Measurements from ENCODE around the gene IQCN.

The IQCN gene

DNA sequence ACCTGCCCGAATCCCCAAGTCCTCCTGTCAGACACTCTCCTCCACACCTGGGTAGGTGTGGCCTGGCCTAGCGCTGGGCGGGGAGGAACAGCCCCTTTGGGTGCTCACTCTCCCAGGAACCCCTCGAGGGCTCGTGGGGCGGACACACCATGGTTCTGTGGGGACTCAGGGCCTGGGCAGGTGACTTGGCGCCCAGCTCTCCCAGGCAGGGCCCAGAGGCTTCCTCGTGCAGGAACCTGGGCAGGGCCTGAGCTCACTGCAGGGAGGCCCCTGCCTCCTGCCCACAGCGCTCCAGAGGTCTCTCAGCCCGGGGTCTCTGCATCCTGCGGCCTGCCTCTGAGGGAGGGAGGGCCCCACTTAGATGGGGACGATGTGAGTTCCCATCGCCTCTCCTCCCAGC, 36.7 kb upstream of the IQCN start:
- Histone ChIP-seq H3K4ac (ENCODE audit: low read length) (peak overlapping the region; percentile 53), H3K36me3 (replicated peaks in 1 of 2; ENCODE audit: control insufficient read depth in 2 of 2, insufficient read depth in 2 of 2, low read length in 2 of 2) (peaks cover 66 to 98% of the 10 kb centered on the region in 2 donors)

DNA sequence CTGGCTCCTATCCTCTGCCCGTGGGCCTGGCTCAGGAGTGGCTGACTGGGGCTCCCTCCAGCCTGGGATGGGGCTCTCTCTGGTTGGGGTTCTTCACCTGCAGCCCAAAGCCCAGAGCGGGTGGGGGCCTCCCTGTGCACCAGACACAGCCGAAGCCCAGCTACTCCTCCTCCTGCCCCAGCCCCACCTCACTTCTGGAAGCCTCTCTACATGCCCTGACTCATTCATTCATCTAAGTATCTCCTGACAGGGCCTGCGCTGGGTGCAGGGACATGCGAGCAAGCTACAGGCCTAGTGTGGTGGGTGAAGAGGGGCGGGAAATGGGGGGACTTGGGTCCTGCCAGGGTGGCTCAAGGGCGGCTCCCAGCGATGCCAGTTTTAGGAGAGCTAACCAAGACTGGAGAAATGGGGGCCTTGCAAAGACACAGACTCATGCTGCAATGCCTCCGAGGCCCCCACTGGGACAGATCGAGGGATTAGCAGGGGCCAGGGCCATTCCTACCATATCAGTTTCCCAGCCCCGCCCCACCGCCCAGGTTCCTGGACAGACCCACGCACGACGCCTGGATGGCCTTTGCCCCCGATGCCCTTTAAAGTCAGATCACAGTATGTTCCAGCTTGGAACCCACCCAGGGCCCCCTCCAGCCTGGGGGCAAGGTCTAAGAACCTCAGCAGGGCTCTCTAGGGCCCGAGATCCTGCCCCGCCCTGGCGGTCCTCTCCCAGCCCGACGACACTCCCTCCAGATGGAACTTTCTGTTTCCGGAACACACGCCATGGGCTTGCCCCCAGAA, 36.1 kb upstream of the IQCN start:
- Histone ChIP-seq H3K4ac (ENCODE audit: low read length) (no peak overlapping the region), H3K4me2 (ENCODE audit: insufficient read depth, low read length, poor library complexity, severe bottlenecking) (no peak overlapping the region), H2BK120ac (ENCODE audit: low read depth, low read length) (no peak overlapping the region), H3K18ac (ENCODE audit: low read length) (no peak overlapping the region), H3K9ac (ENCODE audit: low read depth, low read length, poor library complexity) (peak overlapping the region; percentile 3), H4K91ac (ENCODE audit: low read depth, low read length, poor library complexity) (no peak overlapping the region), H3K79me1 (ENCODE audit: low read depth, low read length) (peaks cover 15% of the 10 kb centered on the region), H3K9me3 (replicated peaks in 1 of 2; ENCODE audit: control insufficient read depth in 2 of 2, insufficient read depth in 1 of 2, low read depth in 1 of 2, low read length in 2 of 2) (no peaks in the 10 kb centered on the region), H2AFZ (ENCODE audit: low read length) (no peak overlapping the region), H3K4me1 (ENCODE audit: control insufficient read depth in 2 of 2, insufficient read depth in 1 of 2, low read depth in 1 of 2, low read length in 2 of 2) (peaks cover 2 to 3% of the 10 kb centered on the region in 2 donors), H3K36me3 (replicated peaks in 1 of 2; ENCODE audit: control insufficient read depth in 2 of 2, insufficient read depth in 2 of 2, low read length in 2 of 2) (peaks cover 65 to 94% of the 10 kb centered on the region in 2 donors), H2AK5ac (ENCODE audit: low read depth, low read length) (no peak overlapping the region), H3K14ac (ENCODE audit: low read length) (no peak overlapping the region), H3K27me3 (ENCODE audit: control insufficient read depth in 3 of 3, insufficient read depth in 3 of 3, low read depth in 1 of 3, low read length in 3 of 3) (no peaks in the 10 kb centered on the region), H2BK15ac (ENCODE audit: low read length) (no peak overlapping the region), H3K23ac (ENCODE audit: low read depth, low read length, poor library complexity) (peak overlapping the region; percentile 55), H3K4me3 (ENCODE audit: low read length in 2 of 2) (no peak overlapping the region), H2BK12ac (ENCODE audit: low read length) (no peak overlapping the region), H3K27ac (replicated peaks; ENCODE audit: low read length) (no peak overlapping the region), H4K8ac (ENCODE audit: low read depth, low read length) (peak overlapping the region; percentile 65), H2BK5ac (ENCODE audit: low read length) (peak overlapping the region; percentile 39)
- DNase-seq (ENCODE audit: low spot score) = no peak
- no CpG with 5 or more reads among the region's 23 CpGs for WGBS, 2 donors (ENCODE audit: extremely low coverage in 2 of 2, insufficient read length in 2 of 2, insufficient replicate concordance in 1 of 2)

More for the DNA sequence above, 36.7 kb upstream of the IQCN start:
- H3K4me1 ChIP-seq (ENCODE audit: control insufficient read depth in 2 of 2, insufficient read depth in 1 of 2, low read depth in 1 of 2, low read length in 2 of 2) = no peaks in the 10 kb centered on the region
- no peak overlapping the region for H3K14ac ChIP-seq (ENCODE audit: low read length)
- WGBS, 2 donors (ENCODE audit: extremely low coverage in 2 of 2, insufficient read length in 2 of 2, insufficient replicate concordance in 1 of 2) = no CpG with 5 or more reads among the region's 13 CpGs
- no peak overlapping the region for H4K91ac ChIP-seq (ENCODE audit: low read depth, low read length, poor library complexity)
- peak overlapping the region; percentile 39 for H2BK5ac ChIP-seq (ENCODE audit: low read length)
- no peak overlapping the region for H4K8ac ChIP-seq (ENCODE audit: low read depth, low read length)
- no peak overlapping the region for H2BK120ac ChIP-seq (ENCODE audit: low read depth, low read length)
- H2BK15ac ChIP-seq (ENCODE audit: low read length) = no peak overlapping the region
- H3K79me1 ChIP-seq (ENCODE audit: low read depth, low read length) = peaks cover 17% of the 10 kb centered on the region
- no peak overlapping the region for H2BK12ac ChIP-seq (ENCODE audit: low read length)
- H3K4me2 ChIP-seq (ENCODE audit: insufficient read depth, low read length, poor library complexity, severe bottlenecking) = no peak overlapping the region
- no peak overlapping the region for H3K27ac ChIP-seq (replicated peaks; ENCODE audit: low read length)
- DNase-seq (ENCODE audit: low spot score) = no peak
- no peak overlapping the region for H3K9ac ChIP-seq (ENCODE audit: low read depth, low read length, poor library complexity)
- no peak overlapping the region for H2AK5ac ChIP-seq (ENCODE audit: low read depth, low read length)
- H2AFZ ChIP-seq (ENCODE audit: low read length) = no peak overlapping the region
- H3K9me3 ChIP-seq (replicated peaks in 1 of 2; ENCODE audit: control insufficient read depth in 2 of 2, insufficient read depth in 1 of 2, low read depth in 1 of 2, low read length in 2 of 2) = no peaks in the 10 kb centered on the region
- H3K27me3 ChIP-seq (ENCODE audit: control insufficient read depth in 3 of 3, insufficient read depth in 3 of 3, low read depth in 1 of 3, low read length in 3 of 3) = no peaks in the 10 kb centered on the region
- peak overlapping the region; percentile 17 for H3K18ac ChIP-seq (ENCODE audit: low read length)
- no peak overlapping the region for H3K23ac ChIP-seq (ENCODE audit: low read depth, low read length, poor library complexity)
- no peak overlapping the region for H3K4me3 ChIP-seq (ENCODE audit: low read length in 2 of 2)

DNA sequence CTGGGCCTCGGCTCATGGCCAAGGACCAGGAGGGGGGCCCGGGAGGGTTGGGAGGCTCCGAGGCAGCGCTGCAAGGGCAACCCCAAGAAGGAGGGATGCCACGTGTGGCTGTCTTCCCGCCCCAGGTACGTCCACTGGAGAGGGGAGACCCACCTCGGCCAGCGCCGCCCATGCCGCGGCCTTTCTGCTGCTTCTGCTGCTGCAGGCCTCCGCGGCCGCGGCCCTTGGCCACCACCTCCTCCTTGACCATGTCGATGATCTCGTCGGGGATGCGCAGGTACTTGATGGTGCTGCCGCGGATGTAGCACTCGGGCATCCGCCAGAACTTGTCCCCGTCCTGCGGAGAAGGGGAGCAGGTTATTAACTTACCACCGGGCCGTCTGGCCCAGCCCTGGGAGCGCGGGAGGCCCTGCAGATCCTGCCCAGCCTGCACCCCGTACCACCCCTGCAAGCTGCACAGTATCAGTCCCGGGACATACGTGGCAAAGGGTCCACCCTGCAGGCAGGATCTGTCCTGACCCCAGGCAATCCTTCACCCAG, 35.3 kb upstream of the IQCN start:
- H2BK12ac ChIP-seq (ENCODE audit: low read length) = no peak overlapping the region
- H4K8ac ChIP-seq (ENCODE audit: low read depth, low read length) = peak overlapping the region; percentile 17
- H2AFZ ChIP-seq (ENCODE audit: low read length) = no peak overlapping the region
- peak overlapping the region; percentile 55 for H3K23ac ChIP-seq (ENCODE audit: low read depth, low read length, poor library complexity)
- WGBS, 2 donors (ENCODE audit: extremely low coverage in 2 of 2, insufficient read length in 2 of 2, insufficient replicate concordance in 1 of 2) = no CpG with 5 or more reads among the region's 33 CpGs
- no peak overlapping the region for H3K4ac ChIP-seq (ENCODE audit: low read length)
- no peak overlapping the region for H3K14ac ChIP-seq (ENCODE audit: low read length)
- H2BK5ac ChIP-seq (ENCODE audit: low read length) = peak overlapping the region; percentile 39
- H3K18ac ChIP-seq (ENCODE audit: low read length) = peak overlapping the region; percentile 71
- H3K4me2 ChIP-seq (ENCODE audit: insufficient read depth, low read length, poor library complexity, severe bottlenecking) = no peak overlapping the region
- H3K36me3 ChIP-seq (replicated peaks in 1 of 2; ENCODE audit: control insufficient read depth in 2 of 2, insufficient read depth in 2 of 2, low read length in 2 of 2) = peaks cover 65 to 88% of the 10 kb centered on the region in 2 donors
- peaks cover 8 to 9% of the 10 kb centered on the region in 2 donors for H3K4me1 ChIP-seq (ENCODE audit: control insufficient read depth in 2 of 2, insufficient read depth in 1 of 2, low read depth in 1 of 2, low read length in 2 of 2)
- H2BK15ac ChIP-seq (ENCODE audit: low read length) = no peak overlapping the region
- DNase-seq (ENCODE audit: low spot score) = no peak
- no peak overlapping the region for H3K4me3 ChIP-seq (ENCODE audit: low read length in 2 of 2)
- H3K27ac ChIP-seq (replicated peaks; ENCODE audit: low read length) = no peak overlapping the region
- no peaks in the 10 kb centered on the region for H3K27me3 ChIP-seq (ENCODE audit: control insufficient read depth in 3 of 3, insufficient read depth in 3 of 3, low read depth in 1 of 3, low read length in 3 of 3)
- no peak overlapping the region for H4K91ac ChIP-seq (ENCODE audit: low read depth, low read length, poor library complexity)
- peaks cover 15% of the 10 kb centered on the region for H3K79me1 ChIP-seq (ENCODE audit: low read depth, low read length)
- no peak overlapping the region for H2BK120ac ChIP-seq (ENCODE audit: low read depth, low read length)
- no peaks in the 10 kb centered on the region for H3K9me3 ChIP-seq (replicated peaks in 1 of 2; ENCODE audit: control insufficient read depth in 2 of 2, insufficient read depth in 1 of 2, low read depth in 1 of 2, low read length in 2 of 2)
- H2AK5ac ChIP-seq (ENCODE audit: low read depth, low read length) = no peak overlapping the region
- H3K9ac ChIP-seq (ENCODE audit: low read depth, low read length, poor library complexity) = peak overlapping the region; percentile 44

DNA sequence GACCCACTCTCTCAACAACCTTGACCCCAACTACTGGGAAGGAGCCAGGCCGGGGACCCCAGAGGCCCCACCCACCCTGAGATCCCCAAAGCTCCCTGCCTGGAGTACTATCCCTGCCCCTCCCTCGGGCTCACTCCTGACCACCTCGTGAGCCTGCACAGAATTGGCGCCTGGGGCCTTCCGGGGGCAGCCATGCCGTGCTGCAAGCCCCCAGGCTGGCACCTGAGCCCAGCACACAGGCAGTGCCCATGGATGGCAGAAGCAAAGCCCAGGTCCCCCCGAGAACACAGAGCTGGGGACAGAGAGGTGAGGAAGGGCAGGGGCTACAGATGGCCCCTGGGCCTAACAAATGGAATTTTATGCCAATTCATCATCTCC, 34.7 kb upstream of the IQCN start:
- peak overlapping the region; percentile 54 for H3K9ac ChIP-seq (ENCODE audit: low read depth, low read length, poor library complexity)
- H3K4me1 ChIP-seq (ENCODE audit: control insufficient read depth in 2 of 2, insufficient read depth in 1 of 2, low read depth in 1 of 2, low read length in 2 of 2) = peaks cover 10 to 13% of the 10 kb centered on the region in 2 donors
- H4K91ac ChIP-seq (ENCODE audit: low read depth, low read length, poor library complexity) = no peak overlapping the region
- H2AK5ac ChIP-seq (ENCODE audit: low read depth, low read length) = no peak overlapping the region
- H3K36me3 ChIP-seq (replicated peaks in 1 of 2; ENCODE audit: control insufficient read depth in 2 of 2, insufficient read depth in 2 of 2, low read length in 2 of 2) = peaks cover 61 to 82% of the 10 kb centered on the region in 2 donors
- H3K27ac ChIP-seq (replicated peaks; ENCODE audit: low read length) = no peak overlapping the region
- no peak overlapping the region for H3K14ac ChIP-seq (ENCODE audit: low read length)
- no peak overlapping the region for H4K8ac ChIP-seq (ENCODE audit: low read depth, low read length)
- H3K23ac ChIP-seq (ENCODE audit: low read depth, low read length, poor library complexity) = no peak overlapping the region
- WGBS, 2 donors (ENCODE audit: extremely low coverage in 2 of 2, insufficient read length in 2 of 2, insufficient replicate concordance in 1 of 2) = no CpG with 5 or more reads among the region's 7 CpGs
- no peak overlapping the region for H3K4me3 ChIP-seq (ENCODE audit: low read length in 2 of 2)
- no peak overlapping the region for H3K4ac ChIP-seq (ENCODE audit: low read length)
- no peaks in the 10 kb centered on the region for H3K9me3 ChIP-seq (replicated peaks in 1 of 2; ENCODE audit: control insufficient read depth in 2 of 2, insufficient read depth in 1 of 2, low read depth in 1 of 2, low read length in 2 of 2)
- H3K27me3 ChIP-seq (ENCODE audit: control insufficient read depth in 3 of 3, insufficient read depth in 3 of 3, low read depth in 1 of 3, low read length in 3 of 3) = no peaks in the 10 kb centered on the region
- no peak overlapping the region for H2BK15ac ChIP-seq (ENCODE audit: low read length)
- H3K18ac ChIP-seq (ENCODE audit: low read length) = no peak overlapping the region
- H2BK12ac ChIP-seq (ENCODE audit: low read length) = no peak overlapping the region
- DNase-seq (ENCODE audit: low spot score) = no peak
- no peak overlapping the region for H2BK120ac ChIP-seq (ENCODE audit: low read depth, low read length)
- H2BK5ac ChIP-seq (ENCODE audit: low read length) = no peak overlapping the region
- peaks cover 15% of the 10 kb centered on the region for H3K79me1 ChIP-seq (ENCODE audit: low read depth, low read length)
- no peak overlapping the region for H2AFZ ChIP-seq (ENCODE audit: low read length)
- no peak overlapping the region for H3K4me2 ChIP-seq (ENCODE audit: insufficient read depth, low read length, poor library complexity, severe bottlenecking)

Data from neuronal stem cell (in vitro differentiated cells).